ENCODE data around the gene FDXACB1.

Gene FDXACB1

GRCh38 chr11:111878849-111879636 is at the start of gene FDXACB1, which contains the start of gene CFAP68:
TSS of gene FDXACB1 (minus strand) at chr11:111879165. CDS start at chr11:111879132, 33 bp downstream.
TSS of gene CFAP68 (plus strand) at chr11:111879541. CDS start at chr11:111879561, 20 bp downstream.
- DNase-seq: peak; percentile 94

GRCh38 chr11:111926505-111927391 is 47.8 kb upstream of the FDXACB1 start:
- peak; percentile 95 for DNase-seq

GRCh38 chr11:111925953-111926352 is 47.0 kb upstream of the FDXACB1 start:
- DNase-seq: no peak

GRCh38 chr11:111923951-111924350 is 45.0 kb upstream of the FDXACB1 start:
- DNase-seq: no peak

GRCh38 chr11:111923351-111923788 is 44.4 kb upstream of the FDXACB1 start:
- DNase-seq: no peak

- no peak for DNase-seq
Observed at GRCh38 chr11:111922803-111923202, 43.8 kb upstream of the FDXACB1 start.

- no peak for DNase-seq
Observed at GRCh38 chr11:111921541-111922230, 42.7 kb upstream of the FDXACB1 start.

GRCh38 chr11:111920908-111921307 is 41.9 kb upstream of the FDXACB1 start:
- DNase-seq: no peak

- no peak for DNase-seq
Observed at GRCh38 chr11:111918390-111919256, 39.7 kb upstream of the FDXACB1 start, which contains the start of gene C11orf52. TSS of gene C11orf52 (plus strand) at chr11:111918913. CDS start at chr11:111918973, 60 bp downstream.

GRCh38 chr11:111917788-111918187 is 38.8 kb upstream of the FDXACB1 start:
- no peak for DNase-seq

GRCh38 chr11:111917312-111917711 is 38.3 kb upstream of the FDXACB1 start:
- DNase-seq: no peak

GRCh38 chr11:111916768-111917167 is 37.8 kb upstream of the FDXACB1 start:
- DNase-seq: no peak

GRCh38 chr11:111913997-111914396 is 35.0 kb upstream of the FDXACB1 start:
- DNase-seq: no peak

GRCh38 chr11:111913031-111913861 is 34.3 kb upstream of the FDXACB1 start:
- no peak for DNase-seq

GRCh38 chr11:111912535-111912934 is 33.6 kb upstream of the FDXACB1 start, which contains the start of gene HSPB2:
TSS of gene HSPB2 (plus strand) at chr11:111912734. CDS start at chr11:111912830, 96 bp downstream.
- DNase-seq: no peak

GRCh38 chr11:111911563-111912401 is 32.8 kb upstream of the FDXACB1 start, which contains the start of gene CRYAB:
TSS of gene CRYAB (minus strand) at chr11:111911770. CDS start at chr11:111911724, 46 bp downstream.
- no peak for DNase-seq

- no peak for DNase-seq
Observed at GRCh38 chr11:111910676-111911562, 32.0 kb upstream of the FDXACB1 start.

GRCh38 chr11:111909378-111909777 is 30.4 kb upstream of the FDXACB1 start:
- no peak for DNase-seq

Data from CD4-positive, alpha-beta T cell treated with Interleukin-17A for 4 hours (primary cell).